HEK293T (cell line): ENCODE results near the gene CCDC32.

Experiments used
- CTCF ChIA-PET: fragments of 350-600 bp; formaldehyde crosslinking; extraction: SDS; loops from one replicate; lab custom pipeline; 2021; ENCODE audit warnings: antibody characterized with exemption, inconsistent platforms; lab: Yijun Ruan, JAX
- POLR2A ChIA-PET: fragments of 350-600 bp; formaldehyde crosslinking; extraction: SDS; loops from one replicate; lab custom pipeline; 2020; ENCODE audit warnings: antibody characterized with exemption, inconsistent platforms; lab: Yijun Ruan, JAX
- DNase-seq: peaks from one replicate; pipeline ENCODE4 v3.0.0; 2012; ENCODE audit warnings: mixed read lengths; ENCODE audit errors: extremely low spot score
- ARNT ChIP-seq: fragments of 450-650 bp; IDR thresholded peaks from 2 replicates; pipeline ENCODE4 v1.6.1; 2017; ENCODE audit warnings: mild to moderate bottlenecking
- BHLHE40 ChIP-seq: fragments of 450-650 bp; IDR thresholded peaks from 2 replicates; pipeline ENCODE4 v1.6.1; 2016; ENCODE audit warnings: mild to moderate bottlenecking, moderate library complexity, borderline replicate concordance
- CTBP1 ChIP-seq: fragments of 450-650 bp; IDR thresholded peaks from 2 replicates; pipeline ENCODE4 v1.6.1; 2016; ENCODE audit warnings: borderline replicate concordance
- ELF4 ChIP-seq: fragments of 450-650 bp; IDR thresholded peaks from 2 replicates; pipeline ENCODE4 v1.6.1; 2017; ENCODE audit warnings: antibody characterized with exemption
- FOXA1 ChIP-seq: fragments of 450-650 bp; IDR thresholded peaks from 2 replicates; pipeline ENCODE4 v1.6.1; 2016; ENCODE audit warnings: mild to moderate bottlenecking
- FOXK2 ChIP-seq: fragments of 450-650 bp; IDR thresholded peaks from 2 replicates; pipeline ENCODE4 v1.6.1; 2016; ENCODE audit warnings: mild to moderate bottlenecking
- FOXM1 ChIP-seq: fragments of 450-650 bp; IDR thresholded peaks from 2 replicates; pipeline ENCODE4 v1.6.1; 2017; ENCODE audit warnings: mild to moderate bottlenecking, borderline replicate concordance
- HDGF ChIP-seq: fragments of 450-650 bp; IDR thresholded peaks from 2 replicates; pipeline ENCODE4 v1.6.1; 2017; ENCODE audit warnings: antibody characterized with exemption, borderline replicate concordance
- L3MBTL2 ChIP-seq: fragments of 450-650 bp; conservative IDR thresholded peaks from 2 replicates; pipeline ENCODE4 v1.6.1; 2016; ENCODE audit warnings: mild to moderate bottlenecking
- LEF1 ChIP-seq: fragments of 450-650 bp; IDR thresholded peaks from 2 replicates; pipeline ENCODE4 v1.6.1; 2017; ENCODE audit warnings: mild to moderate bottlenecking, borderline replicate concordance
- NFRKB ChIP-seq: fragments of 450-650 bp; IDR thresholded peaks from 2 replicates; pipeline ENCODE4 v1.6.1; 2016; ENCODE audit warnings: mild to moderate bottlenecking, moderate library complexity
- SP1 ChIP-seq: fragments of 450-650 bp; IDR thresholded peaks from 2 replicates; pipeline ENCODE4 v1.6.1; 2017
- SUZ12 ChIP-seq: fragments of 450-650 bp; IDR thresholded peaks from 2 replicates; pipeline ENCODE4 v1.6.1; 2016; ENCODE audit warnings: mild to moderate bottlenecking
- TARDBP ChIP-seq: fragments of 450-650 bp; IDR thresholded peaks from 2 replicates; pipeline ENCODE4 v1.6.1; 2016
- ZNF384 ChIP-seq: fragments of 450-650 bp; IDR thresholded peaks from 2 replicates; pipeline ENCODE4 v1.6.1; 2016
- TF ChIP-seq, protein P1 (sequence below): fragments of 450-650 bp; IDR thresholded peaks from 2 replicates; pipeline ENCODE4 v1.6.1; 2016

Gene CCDC32

GRCh38 chr15:40564591-40565332, at the start of gene CCDC32:
Gene CCDC32, minus strand, starts transcription at chr15:40565042. Its CDS starts 2,027 bp downstream, at chr15:40563015.
- no peak for TF ChIP-seq FOXA1
- TF ChIP-seq L3MBTL2 = peak; percentile 66
- TF ChIP-seq, protein P1, sequence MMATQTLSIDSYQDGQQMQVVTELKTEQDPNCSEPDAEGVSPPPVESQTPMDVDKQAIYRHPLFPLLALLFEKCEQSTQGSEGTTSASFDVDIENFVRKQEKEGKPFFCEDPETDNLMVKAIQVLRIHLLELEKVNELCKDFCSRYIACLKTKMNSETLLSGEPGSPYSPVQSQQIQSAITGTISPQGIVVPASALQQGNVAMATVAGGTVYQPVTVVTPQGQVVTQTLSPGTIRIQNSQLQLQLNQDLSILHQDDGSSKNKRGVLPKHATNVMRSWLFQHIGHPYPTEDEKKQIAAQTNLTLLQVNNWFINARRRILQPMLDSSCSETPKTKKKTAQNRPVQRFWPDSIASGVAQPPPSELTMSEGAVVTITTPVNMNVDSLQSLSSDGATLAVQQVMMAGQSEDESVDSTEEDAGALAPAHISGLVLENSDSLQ = peak; percentile 8; the same call in 1 of the 2 replicates
- no peak for TF ChIP-seq FOXM1
- TF ChIP-seq ELF4 = no peak
- TF ChIP-seq ZNF384 = no peak
- ChIA-PET CTCF (no interaction called here), POLR2A (interaction anchor here (0.9 to 1.3 kb wide), 7 partner anchors 15 to 125 kb away, joined by 3 to 7 read pairs (median 3); no protein-coding TSS in a partner anchor)
- peak; percentile 92 for DNase-seq

- DNase-seq = no peak
- POLR2A ChIA-PET = no interaction called here
- CTCF ChIA-PET = no interaction called here
- TF ChIP-seq ZNF384 (no peak), FOXM1 (no peak), CTBP1 (no peak), LEF1 (no peak), NFRKB (no peak)
These were observed 48.2 kb upstream of the CCDC32 start for GRCh38 chr15:40613080-40613479.

GRCh38 chr15:40603935-40604334, 39.1 kb upstream of the CCDC32 start:
- ChIA-PET CTCF (no interaction called here), POLR2A (no interaction called here)
- no peak for TF ChIP-seq FOXM1
- no peak for DNase-seq

GRCh38 chr15:40600956-40601355, 36.1 kb upstream of the CCDC32 start:
- CTCF ChIA-PET = interaction anchor here (0.8 kb wide), 1 partner anchor 278 kb away, joined by 3 read pairs; the partner anchor contains the start of gene INAFM2

DNA sequence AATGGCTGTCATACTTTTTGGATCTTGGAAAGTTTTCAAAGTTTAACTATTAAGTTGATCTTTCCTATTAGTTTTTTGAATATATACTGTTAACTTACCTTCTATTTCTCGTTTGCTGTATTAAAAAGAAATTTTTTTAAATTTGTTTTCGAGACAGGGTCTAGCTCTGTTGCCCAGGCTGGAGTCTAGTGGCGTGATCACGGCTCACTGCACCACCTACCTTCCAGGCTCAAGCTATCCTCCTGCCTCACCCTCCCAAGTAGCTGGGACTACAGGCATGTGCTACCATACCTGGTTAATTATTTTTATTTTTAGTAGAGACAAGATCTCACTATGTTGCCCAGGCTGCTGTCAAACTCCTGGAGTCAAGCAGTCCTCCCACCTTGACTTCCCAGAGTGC, 33.8 kb upstream of the CCDC32 start:
- CTCF ChIA-PET = no interaction called here
- POLR2A ChIA-PET = interaction anchor here (0.9 kb wide), 1 partner anchor 29 kb away, joined by 3 read pairs; the partner anchor contains the start of gene RPUSD2
- TF ChIP-seq TARDBP = no peak
- TF ChIP-seq ZNF384 = no peak
- no peak for TF ChIP-seq LEF1
- TF ChIP-seq BHLHE40 = no peak
- TF ChIP-seq ELF4 = no peak
- TF ChIP-seq SUZ12 = no peak
- no peak for TF ChIP-seq FOXA1
- no peak for TF ChIP-seq FOXK2
- TF ChIP-seq L3MBTL2 = no peak
- TF ChIP-seq CTBP1 = no peak
- TF ChIP-seq SP1 = no peak
- TF ChIP-seq FOXM1 = no peak
- TF ChIP-seq, protein P1 = no peak
- TF ChIP-seq NFRKB = no peak
- TF ChIP-seq HDGF = no peak
- no peak for TF ChIP-seq ARNT
- no peak for DNase-seq

More at GRCh38 chr15:40600956-40601355, 36.1 kb upstream of the CCDC32 start:
- TF ChIP-seq FOXA1 (no peak), LEF1 (no peak), ZNF384 (no peak), CTBP1 (no peak), L3MBTL2 (no peak), TARDBP (no peak), FOXM1 (no peak), SP1 (no peak), SUZ12 (no peak), NFRKB (no peak), FOXK2 (no peak), ELF4 (no peak), ARNT (no peak), BHLHE40 (no peak), HDGF (no peak)
- TF ChIP-seq, protein P1 = no peak
- DNase-seq = no peak
- POLR2A ChIA-PET = interaction anchor here (1.5 to 2.2 kb wide), 2 partner anchors 32 to 93 kb away, joined by 4 to 6 read pairs; no protein-coding TSS in a partner anchor

- DNase-seq = no peak
- POLR2A ChIA-PET = interaction anchor here (0.9 kb wide), 1 partner anchor 29 kb away, joined by 3 read pairs; the partner anchor contains the start of gene RPUSD2
- no peak for TF ChIP-seq FOXM1
- TF ChIP-seq HDGF = no peak
- no peak for TF ChIP-seq ELF4
- TF ChIP-seq L3MBTL2 = no peak
- no peak for TF ChIP-seq CTBP1
- TF ChIP-seq LEF1 = no peak
- no peak for TF ChIP-seq ZNF384
- TF ChIP-seq, protein P1 = no peak
- TF ChIP-seq SUZ12 = no peak
- no peak for TF ChIP-seq SP1
- TF ChIP-seq BHLHE40 = no peak
- CTCF ChIA-PET = no interaction called here
These were observed 33.3 kb upstream of the CCDC32 start for GRCh38 chr15:40598126-40598525.
